GM21447 (cell line): ENCODE results near the gene MAPK8.
"Not testable (repeated sequence)": the region's sequence is repeated elsewhere in the genome, so short reads cannot be mapped to it uniquely, and the experiment has no call there.

Experiments used
- ATAC-seq: cut with Tn5 transposase; IDR thresholded peaks from one replicate; pipeline ENCODE4 v1.9.1; 2021; ENCODE audit not compliant: unreplicated experiment

MAPK8 gene

DNA sequence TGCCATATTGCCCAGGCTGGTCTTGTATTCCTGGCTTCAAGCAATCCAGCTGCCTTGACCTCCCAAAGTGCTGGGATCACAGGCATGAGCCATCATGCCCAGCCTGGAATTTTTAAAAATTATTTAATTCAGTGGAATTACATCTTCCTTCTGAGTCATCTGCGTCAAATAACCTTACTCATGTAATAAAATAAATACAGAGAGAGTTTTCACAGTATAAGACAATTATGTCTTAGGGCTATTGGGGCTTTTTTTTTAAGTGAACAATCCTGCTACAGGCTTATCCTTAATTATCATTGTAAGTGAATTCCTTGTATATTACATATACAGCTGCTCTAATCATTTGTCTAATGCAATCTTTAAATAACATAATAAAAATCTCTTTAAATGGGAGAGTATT is 108.3 kb downstream of the MAPK8 start:
- no peak for ATAC-seq

DNA sequence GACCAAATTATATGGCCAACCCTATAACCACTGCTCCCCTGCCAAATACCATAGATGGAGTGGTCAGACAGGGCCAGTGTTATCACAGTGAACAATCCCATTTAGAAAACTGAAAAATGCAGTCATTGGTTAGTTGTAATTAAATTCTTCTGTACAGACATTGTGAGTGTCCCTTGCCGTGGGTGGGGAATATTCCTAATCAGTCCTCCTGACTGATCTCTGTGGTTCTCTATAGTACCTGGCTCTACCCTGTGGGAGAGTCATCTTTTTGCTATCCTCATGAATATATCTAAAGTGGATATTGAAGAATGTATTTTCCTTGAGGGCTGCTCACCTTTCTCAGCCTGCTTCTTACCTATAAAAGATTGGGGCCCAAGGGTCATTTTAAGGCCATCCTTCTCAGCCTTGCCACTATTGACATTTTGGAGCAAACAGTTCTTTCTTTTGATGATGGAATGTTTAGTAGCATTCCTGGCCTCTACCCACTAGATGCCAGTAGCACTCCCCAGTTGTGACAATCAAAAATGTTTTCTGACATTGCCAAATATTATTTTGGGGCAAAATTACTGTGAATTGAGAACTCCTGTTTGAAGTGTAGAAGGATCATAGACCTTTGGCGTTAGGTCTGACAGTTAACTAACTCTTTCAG is 110.2 kb downstream of the MAPK8 start:
- ATAC-seq, result no peak

- ATAC-seq, result no peak
Measured at GRCh38 chr10:48417374-48417773, 110.9 kb downstream of the MAPK8 start.

DNA sequence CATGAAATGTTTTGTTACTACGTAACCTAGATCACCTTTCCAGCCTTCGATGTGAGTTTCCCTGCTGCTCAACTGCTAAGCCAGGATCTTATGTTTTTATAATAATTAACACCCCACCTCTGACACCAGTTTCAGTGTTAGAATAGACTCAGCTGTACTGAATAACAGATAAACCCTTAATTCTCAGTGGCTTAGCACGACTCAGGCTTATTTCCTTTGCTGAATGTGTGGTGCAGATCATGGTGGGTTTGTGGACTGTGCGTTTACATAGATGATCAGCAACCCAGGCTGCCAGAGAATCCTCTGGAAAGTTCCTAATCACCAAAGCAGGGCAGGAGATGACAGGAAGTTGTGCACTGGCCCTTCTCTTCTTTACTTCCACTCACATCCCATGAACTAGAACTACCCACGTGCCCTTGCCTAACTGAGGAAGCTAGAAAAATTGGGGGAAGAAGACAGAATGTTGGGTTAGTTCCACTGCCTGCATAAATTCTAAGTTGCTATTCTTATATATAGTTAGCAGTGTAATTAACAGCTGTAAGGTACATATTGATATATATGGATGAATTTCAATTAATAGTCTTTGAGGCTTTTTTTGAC is 111.8 kb downstream of the MAPK8 start:
- ATAC-seq, result no peak

DNA sequence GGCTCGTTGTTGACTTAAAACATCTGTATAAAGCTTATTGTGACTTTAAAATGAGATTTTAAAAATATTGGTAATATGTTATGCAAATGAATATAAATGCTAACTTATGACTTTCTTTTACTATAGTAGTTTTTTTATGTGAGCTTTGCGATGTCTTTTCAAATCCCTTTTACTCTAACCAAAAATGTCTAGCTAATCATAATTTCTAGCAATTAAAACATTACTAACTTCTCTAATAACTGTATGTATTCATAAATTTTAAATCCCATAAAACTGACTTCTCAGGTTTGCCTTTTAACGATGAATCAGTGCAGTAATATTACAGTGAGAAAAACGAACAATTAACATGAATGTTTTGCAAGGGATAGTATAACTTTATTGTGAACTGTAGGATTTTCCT is 113.2 kb downstream of the MAPK8 start:
- ATAC-seq, result no peak

GRCh38 chr10:48421862-48422261 is 115.4 kb downstream of the MAPK8 start:
- ATAC-seq, result not testable (repeated sequence)

DNA sequence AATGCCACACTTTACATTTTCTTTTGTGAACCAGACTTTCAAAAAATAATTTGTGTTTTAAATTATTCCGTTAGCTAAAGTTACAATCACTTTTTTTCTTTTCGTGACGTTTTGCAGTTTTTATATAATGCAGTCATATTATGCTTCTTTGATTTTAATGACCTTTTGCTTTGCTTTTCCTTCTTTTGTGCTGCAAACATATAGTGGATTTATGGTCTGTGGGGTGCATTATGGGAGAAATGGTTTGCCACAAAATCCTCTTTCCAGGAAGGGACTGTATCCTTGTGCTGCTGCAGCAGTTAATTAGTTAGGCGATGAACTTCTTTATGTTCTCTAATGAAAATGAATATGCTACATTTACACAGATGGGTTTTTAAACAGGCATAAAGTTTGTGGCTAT is 117.4 kb downstream of the MAPK8 start:
- ATAC-seq, result no peak

GRCh38 chr10:48428896-48429295 is 122.4 kb downstream of the MAPK8 start:
- no peak for ATAC-seq

GRCh38 chr10:48429309-48429708 is 122.8 kb downstream of the MAPK8 start:
- no peak for ATAC-seq

DNA sequence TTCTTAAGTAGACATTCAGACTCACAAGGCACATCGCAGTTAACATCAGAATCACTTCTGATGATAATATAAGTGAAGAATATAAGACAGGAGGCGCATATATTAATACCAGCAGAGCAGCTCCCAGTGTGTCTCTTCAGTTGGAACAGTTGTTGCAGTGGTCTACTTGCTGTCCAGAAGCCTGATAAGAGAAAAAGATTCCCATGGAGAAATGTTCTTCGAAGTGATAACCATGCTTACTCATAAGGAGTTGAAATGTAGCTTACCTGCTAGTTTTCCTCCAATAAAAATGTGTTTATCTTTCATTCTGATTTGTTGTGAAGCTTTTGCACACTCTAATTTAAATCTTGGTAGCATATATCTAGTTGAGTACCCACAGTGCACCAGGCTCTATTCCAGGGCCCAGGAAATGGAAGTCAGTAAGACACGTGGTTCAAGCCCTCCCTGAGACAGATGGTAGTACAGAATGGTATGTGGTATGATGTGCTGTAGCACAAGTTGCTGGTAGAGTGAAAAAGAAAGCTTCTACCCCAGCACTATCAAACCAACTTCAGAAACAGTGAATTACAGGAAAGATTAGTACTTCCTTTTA is 124.0 kb downstream of the MAPK8 start:
- ATAC-seq, result no peak

- no peak for ATAC-seq
Measured at GRCh38 chr10:48431871-48432270, 125.4 kb downstream of the MAPK8 start.

- ATAC-seq, result no peak
Measured at GRCh38 chr10:48437546-48437945, 131.1 kb downstream of the MAPK8 start.

DNA sequence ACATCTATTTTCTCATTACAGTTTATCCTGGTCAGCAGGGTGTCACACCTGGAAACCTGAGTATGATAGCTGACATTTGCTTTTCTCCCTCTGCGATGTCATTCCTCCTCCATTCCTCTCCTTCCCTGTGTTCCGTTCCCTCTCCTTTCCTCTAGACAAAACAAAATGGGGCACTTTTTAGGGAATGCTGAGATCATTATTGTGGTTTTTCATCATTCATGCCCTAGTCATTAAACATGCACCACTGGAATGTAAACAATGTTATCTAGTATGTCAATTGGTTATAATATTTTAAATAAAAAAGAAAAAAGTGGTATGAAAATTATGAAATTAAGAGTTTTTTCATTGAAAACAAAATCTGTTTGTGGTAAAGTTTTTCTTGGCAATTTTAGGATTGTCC is 132.6 kb downstream of the MAPK8 start:
- ATAC-seq, result no peak

- no peak for ATAC-seq
Measured at GRCh38 chr10:48439581-48440041, 133.1 kb downstream of the MAPK8 start.

DNA sequence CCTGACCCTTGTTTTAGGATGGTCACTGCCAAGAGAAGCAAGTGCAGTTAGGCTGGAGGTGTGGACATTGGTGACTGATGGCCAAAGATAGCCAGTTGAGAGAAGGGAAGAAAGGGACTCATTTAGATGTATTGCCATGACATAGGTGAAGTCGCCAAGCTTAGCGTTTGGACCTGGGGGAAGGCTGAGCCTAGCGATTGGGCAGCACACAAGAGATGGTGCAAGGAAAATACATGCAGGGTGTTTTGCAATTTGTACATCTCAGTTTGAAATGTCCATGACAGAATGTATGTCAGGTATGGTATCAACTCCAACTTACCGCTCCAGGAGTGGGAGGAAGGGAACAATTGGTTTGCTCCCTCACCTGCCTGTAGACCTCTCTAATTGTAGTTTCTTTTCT is 134.3 kb downstream of the MAPK8 start:
- ATAC-seq, result no peak

- no peak for ATAC-seq
Measured at GRCh38 chr10:48442090-48442808, 135.8 kb downstream of the MAPK8 start.

- no peak for ATAC-seq
Measured at GRCh38 chr10:48442809-48443177, 136.3 kb downstream of the MAPK8 start.

DNA sequence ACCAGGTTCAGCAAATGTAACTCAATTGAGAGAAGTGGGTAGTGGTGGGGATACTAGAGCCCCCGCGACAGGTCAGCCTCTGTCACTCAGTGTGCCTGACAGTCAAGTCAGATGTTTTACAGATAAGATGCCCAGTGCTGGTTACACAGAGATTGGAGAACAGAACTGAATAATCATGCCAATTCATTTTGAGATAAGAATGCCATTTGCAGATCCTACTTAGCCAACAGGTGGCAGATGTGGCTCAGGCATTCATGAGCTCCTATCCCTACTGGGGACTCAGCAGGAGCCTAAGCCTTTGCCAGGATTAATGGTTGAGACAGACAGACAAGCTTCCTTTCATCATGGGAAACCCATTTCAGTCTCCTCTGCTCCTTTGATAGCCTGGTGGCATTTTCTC is 137.8 kb downstream of the MAPK8 start:
- no peak for ATAC-seq

GRCh38 chr10:48444861-48445841 is 138.7 kb downstream of the MAPK8 start:
- no peak for ATAC-seq

DNA sequence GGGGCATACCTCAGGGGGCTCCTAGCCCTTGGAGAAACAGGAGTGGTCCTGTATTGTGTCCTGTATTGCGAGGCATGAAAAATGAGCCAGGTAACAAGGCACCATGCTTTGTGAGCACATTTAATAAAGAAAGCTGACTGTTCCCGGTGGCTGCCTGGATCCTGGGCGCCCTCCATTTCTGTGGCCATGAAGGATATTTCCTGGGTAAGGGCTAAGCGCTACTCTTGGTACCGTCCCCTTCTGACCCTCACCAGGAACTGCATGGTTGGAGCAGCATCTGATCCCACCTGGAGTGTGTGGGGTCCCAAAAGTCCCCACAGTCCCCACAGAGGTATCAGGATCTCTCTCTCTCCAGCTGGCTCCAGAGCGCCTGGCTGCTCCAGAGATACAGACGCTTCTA is 139.5 kb downstream of the MAPK8 start:
- ATAC-seq, result no peak

- no peak for ATAC-seq
Measured at GRCh38 chr10:48446785-48447184, 140.3 kb downstream of the MAPK8 start.
